ENCODE measurements around the gene RNF217. TPM values are rescaled to one million over a fixed set of nuclear protein-coding genes. Genes with fewer than 3 reads are reported as not detected.

The RNF217 gene
- total and polyA plus RNA-seq, 10 of the 15 experiments (the other 5 are each of a cell fraction or from before 2014, with no cell fraction given) = under 0.01 to 11.7 (median 0.04) TPM; not detected in 3

- Histone ChIP-seq H3K9ac (ENCODE audit: control insufficient read depth, insufficient read depth, low read length) (no peak overlapping the region), H4K20me1 (ENCODE audit: control insufficient read depth, insufficient read depth) (no peaks in the 10 kb centered on the region), H3K4me3 (no peak overlapping the region), H3K27ac (ENCODE audit: control insufficient read depth, insufficient read depth) (no peak overlapping the region), H3K27me3 (replicated peaks in 1 of 2; ENCODE audit: control insufficient read depth in 2 of 2, insufficient read depth in 2 of 2, low read length in 1 of 2) (no peaks in the 10 kb centered on the region), H3K36me3 (ENCODE audit: control insufficient read depth in 2 of 2, insufficient read depth in 2 of 2, low read length in 1 of 2) (no peaks in the 10 kb centered on the region), H3K79me2 (ENCODE audit: control insufficient read depth, insufficient read depth, low read length) (no peaks in the 10 kb centered on the region), H3K4me1 (ENCODE audit: control insufficient read depth, insufficient read depth, low read length) (no peaks in the 10 kb centered on the region), H3K4me2 (ENCODE audit: control insufficient read depth, insufficient read depth) (no peak overlapping the region), H2AFZ (ENCODE audit: control insufficient read depth, low read depth, low read length) (no peak overlapping the region), H3K9me3 (replicated peaks; ENCODE audit: control insufficient read depth, insufficient read depth, low read length) (no peaks in the 10 kb centered on the region)
- no peak for TF ChIP-seq KDM1A (IDR thresholded peaks at IDR 0.05; ENCODE audit: borderline replicate concordance)
- TF ChIP-seq RELB (IDR thresholded peaks at IDR 0.05; ENCODE audit: low read depth) = no peak
- no peak for TF ChIP-seq HDAC2 (IDR thresholded peaks at IDR 0.05)
- TF ChIP-seq NFYB (IDR thresholded peaks at IDR 0.05; ENCODE audit: insufficient read depth, low read depth, low read length) = no peak
- no peak for TF ChIP-seq MEF2A (IDR thresholded peaks at IDR 0.05; ENCODE audit: insufficient read depth, low read depth, low read length)
- no peak for TF ChIP-seq IKZF1 (conservative IDR thresholded peaks at IDR 0.05)
- TF ChIP-seq, protein P1, sequence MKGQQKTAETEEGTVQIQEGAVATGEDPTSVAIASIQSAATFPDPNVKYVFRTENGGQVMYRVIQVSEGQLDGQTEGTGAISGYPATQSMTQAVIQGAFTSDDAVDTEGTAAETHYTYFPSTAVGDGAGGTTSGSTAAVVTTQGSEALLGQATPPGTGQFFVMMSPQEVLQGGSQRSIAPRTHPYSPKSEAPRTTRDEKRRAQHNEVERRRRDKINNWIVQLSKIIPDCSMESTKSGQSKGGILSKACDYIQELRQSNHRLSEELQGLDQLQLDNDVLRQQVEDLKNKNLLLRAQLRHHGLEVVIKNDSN (IDR thresholded peaks at IDR 0.05; ENCODE audit: borderline replicate concordance, extremely low read length, insufficient read depth, low read depth, low read length) = no peak
- no peak for TF ChIP-seq TBL1XR1 (IDR thresholded peaks at IDR 0.05; ENCODE audit: low read depth, low read length)
- no peak for TF ChIP-seq HCFC1 (IDR thresholded peaks at IDR 0.05; ENCODE audit: low read length)
- TF ChIP-seq, protein P2, sequence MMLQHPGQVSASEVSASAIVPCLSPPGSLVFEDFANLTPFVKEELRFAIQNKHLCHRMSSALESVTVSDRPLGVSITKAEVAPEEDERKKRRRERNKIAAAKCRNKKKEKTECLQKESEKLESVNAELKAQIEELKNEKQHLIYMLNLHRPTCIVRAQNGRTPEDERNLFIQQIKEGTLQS (IDR thresholded peaks at IDR 0.05; ENCODE audit: borderline replicate concordance, extremely low read depth, low read depth, low read length) = no peak
- no peak for TF ChIP-seq POLR2AphosphoS5 (IDR thresholded peaks at IDR 0.05; ENCODE audit: low read length)
- no peak for TF ChIP-seq BCL11A (IDR thresholded peaks at IDR 0.05; ENCODE audit: low read depth, low read length)
- no peak for TF ChIP-seq TARDBP (IDR thresholded peaks at IDR 0.05; ENCODE audit: borderline replicate concordance)
- TF ChIP-seq ZNF622 (IDR thresholded peaks at IDR 0.05) = no peak
- no peak for TF ChIP-seq ZSCAN29 (IDR thresholded peaks at IDR 0.05)
- TF ChIP-seq STAT3 (IDR thresholded peaks at IDR 0.05; ENCODE audit: low read depth, low read length) = no peak
- TF ChIP-seq GABPA (IDR thresholded peaks at IDR 0.05; ENCODE audit: low read depth) = no peak
- SMC1A ChIA-PET (ENCODE audit: uncharacterized antibody, unreplicated experiment) = no interaction called here
- WGBS (ENCODE audit: insufficient coverage, insufficient replicate concordance, low lambda C conversion rate, missing lambda C conversion rate) = 19% methylated on average over 8 of the region's 8 CpGs
- no peak for DNase-seq (ENCODE audit: low read depth, low spot score)
- RAD21 ChIA-PET (ENCODE audit: unreplicated experiment) = no interaction called here
- CTCF ChIA-PET = no interaction called here
- no peak for ATAC-seq
- FAIRE-seq = no peak
- intact Hi-C loops (cut with micrococcal nuclease; ENCODE audit: unreplicated experiment) = no loop called here
- in situ Hi-C loops (cut with MboI) = no loop called here
- POLR2A ChIA-PET = no interaction called here
- no TSS peak for BruUV-seq (replicated peaks)
Measured at GRCh38 chr6:125002406-125002741, 40.1 kb downstream of the RNF217 start.
